ENCODE results near the gene ACOXL.

The ACOXL gene

GRCh38 chr2:110881908-110882307 lies 149.5 kb downstream of the ACOXL start:
- DNase-seq, result no peak

- no peak for DNase-seq
These were observed 151.0 kb downstream of the ACOXL start for GRCh38 chr2:110883406-110883805.

GRCh38 chr2:110885256-110885655 lies 152.9 kb downstream of the ACOXL start:
- DNase-seq, result no peak

- no peak for DNase-seq
These were observed 154.6 kb downstream of the ACOXL start for GRCh38 chr2:110886826-110887573.

- no peak for DNase-seq
These were observed 156.0 kb downstream of the ACOXL start for GRCh38 chr2:110888411-110888810.

- no peak for DNase-seq
These were observed 159.3 kb downstream of the ACOXL start for GRCh38 chr2:110891626-110892025.

GRCh38 chr2:110896226-110896625 lies 163.9 kb downstream of the ACOXL start:
- DNase-seq, result no peak

GRCh38 chr2:110897966-110898365 lies 165.6 kb downstream of the ACOXL start:
- DNase-seq, result no peak

GRCh38 chr2:110900191-110900590 lies 167.8 kb downstream of the ACOXL start:
- no peak for DNase-seq

GRCh38 chr2:110903548-110903947 lies 171.2 kb downstream of the ACOXL start:
- DNase-seq, result no peak

GRCh38 chr2:110904116-110904778 lies 171.9 kb downstream of the ACOXL start:
- no peak for DNase-seq

- DNase-seq, result no peak
These were observed 172.4 kb downstream of the ACOXL start for GRCh38 chr2:110904779-110905148.

- DNase-seq, result no peak
These were observed 172.8 kb downstream of the ACOXL start for GRCh38 chr2:110905217-110905616.

- no peak for DNase-seq
These were observed 174.4 kb downstream of the ACOXL start for GRCh38 chr2:110906613-110907298.

- no peak for DNase-seq
These were observed 177.1 kb downstream of the ACOXL start for GRCh38 chr2:110909501-110909900.

- DNase-seq, result no peak
These were observed 178.1 kb downstream of the ACOXL start for GRCh38 chr2:110910423-110910822.

- no peak for DNase-seq
These were observed 187.4 kb downstream of the ACOXL start for GRCh38 chr2:110919738-110920137.

- DNase-seq, result no peak
These were observed 193.1 kb downstream of the ACOXL start for GRCh38 chr2:110925479-110925878.

- DNase-seq, result no peak
These were observed 195.2 kb downstream of the ACOXL start for GRCh38 chr2:110927526-110927925.

GRCh38 chr2:110929528-110929927 lies 197.2 kb downstream of the ACOXL start:
- no peak for DNase-seq

GRCh38 chr2:110931648-110932047 lies 199.3 kb downstream of the ACOXL start:
- DNase-seq, result no peak

- DNase-seq, result no peak
These were observed 201.0 kb downstream of the ACOXL start for GRCh38 chr2:110933420-110933819.

GRCh38 chr2:110934948-110935347 lies 202.6 kb downstream of the ACOXL start:
- DNase-seq, result no peak

- DNase-seq, result no peak
These were observed 208.1 kb downstream of the ACOXL start for GRCh38 chr2:110940376-110940910.
